Endothelial cell of umbilical vein (primary cell): Measurements from ENCODE around the gene SOX21. TPM values are rescaled to one million over a fixed set of nuclear protein-coding genes. Genes with fewer than 3 reads are reported as not detected.

ENCODE experiments used
- BruUV-seq: library from RNA; stranded (reverse); fragments of 400-500 nt; replicated peaks from 2 replicates; lab custom pipeline; 2021; lab: Mats Ljungman, UMichigan
- CTCF ChIA-PET: fragments of 300-600, 350-600 bp; sonication (Branson Sonifier 250); formaldehyde crosslinking; loops from one replicate; lab custom pipeline; 2021; ENCODE audit warnings: antibody characterized with exemption, inconsistent platforms; lab: Charles Lee
- POLR2A ChIA-PET: fragments of 300-600, 350-600 bp; sonication (Branson Sonifier 250); formaldehyde crosslinking; loops from one replicate; lab custom pipeline; 2021; ENCODE audit warnings: antibody characterized with exemption, inconsistent platforms; lab: Charles Lee
- DNase-seq: peaks from one replicate; pipeline ENCODE4 v3.0.0-alpha.2; 2011; ENCODE audit warnings: low read depth, low spot score
- FAIRE-seq: peaks from 2 replicates; lab custom pipeline; 2011; peaks lifted over from hg19 to GRCh38; lab: Jason Lieb, UNC
- H2AFZ ChIP-seq: 2 replicates; pipeline ENCODE4 v1.6.0; 2012; ENCODE audit warnings: low read depth, low read length, control low read depth, inconsistent platforms
- H3K27ac ChIP-seq: 2 replicates; pipeline ENCODE4 v1.5.1; 2011; ENCODE audit warnings: low read depth, mild to moderate bottlenecking, control low read depth, low read length, moderate library complexity; ENCODE audit not compliant: insufficient read depth
- H3K27me3 ChIP-seq, 2 experiments: 2 replicates each; pipeline versions ENCODE4 v1.6.0 to v1.6.1; 2011; ENCODE audit warnings: low read length in 2 of 2, mixed read lengths in 1 of 2; ENCODE audit not compliant: control insufficient read depth in 2 of 2, insufficient read depth in 2 of 2
- H3K36me3 ChIP-seq, 2 experiments: 2 replicates in 1 of 2; 3 replicates in 1 of 2; pipeline ENCODE4 v1.5.1; 2011; ENCODE audit warnings: low read length in 2 of 2, mild to moderate bottlenecking in 1 of 2, moderate library complexity in 1 of 2; ENCODE audit not compliant: control insufficient read depth in 2 of 2, insufficient read depth in 2 of 2; ENCODE audit errors: extremely low read depth in 1 of 2
- H3K4me1 ChIP-seq: 3 replicates; pipeline ENCODE4 v1.5.1; 2011; ENCODE audit warnings: mild to moderate bottlenecking, low read length; ENCODE audit not compliant: control insufficient read depth, insufficient read depth; ENCODE audit errors: extremely low read depth
- H3K4me2 ChIP-seq: 2 replicates; pipeline ENCODE4 v1.6.1; 2011; ENCODE audit warnings: low read length, control low read depth, mixed read lengths; ENCODE audit not compliant: insufficient read depth
- H3K4me3 ChIP-seq, 3 experiments: fragments of 200-600 bp in 1 of 3; sonication (generic), shearing (Covaris generic) in 1 of 3; replicated peaks in 1 of 3; 2 replicates each; pipeline ENCODE4 v1.5.1; 2011 to 2016; ENCODE audit warnings: control low read depth in 3 of 3, low read length in 3 of 3, mild to moderate bottlenecking in 2 of 3, inconsistent platforms in 1 of 3, low read depth in 1 of 3, moderate library complexity in 1 of 3; ENCODE audit not compliant: insufficient read depth in 1 of 3
- H3K79me2 ChIP-seq: 2 replicates; pipeline ENCODE4 v1.6.0; 2012; ENCODE audit warnings: low read length, inconsistent platforms; ENCODE audit not compliant: control insufficient read depth, insufficient read depth
- H3K9ac ChIP-seq: replicated peaks from 2 replicates; pipeline ENCODE3; 2011; ENCODE audit warnings: low read length, control low read depth; ENCODE audit not compliant: insufficient read depth; ENCODE audit errors: extremely low read depth
- H3K9me1 ChIP-seq: replicated peaks from 3 replicates; pipeline ENCODE4 v1.6.0; 2011; ENCODE audit warnings: mild to moderate bottlenecking, low read length; ENCODE audit not compliant: control insufficient read depth, insufficient read depth; ENCODE audit errors: extremely low read depth
- H3K9me3 ChIP-seq: replicated peaks from 2 replicates; pipeline ENCODE4 v1.5.1; 2012; ENCODE audit warnings: low read length, inconsistent platforms; ENCODE audit not compliant: control insufficient read depth, insufficient read depth
- H4K20me1 ChIP-seq: replicated peaks from 2 replicates; pipeline ENCODE3; 2011; ENCODE audit warnings: mild to moderate bottlenecking, low read length; ENCODE audit not compliant: control insufficient read depth, insufficient read depth; ENCODE audit errors: extremely low read depth
- EZH2 ChIP-seq: IDR thresholded peaks from 2 replicates; pipeline ENCODE4 v1.6.1; 2012; ENCODE audit warnings: borderline replicate concordance, low read depth, mild to moderate bottlenecking, moderate library complexity, low read length, inconsistent platforms; ENCODE audit not compliant: severe bottlenecking
- FOS ChIP-seq: IDR thresholded peaks from 2 replicates; pipeline ENCODE4 v1.6.1; 2011; ENCODE audit warnings: mild to moderate bottlenecking, low read length, moderate library complexity, borderline replicate concordance; ENCODE audit not compliant: insufficient read depth
- GATA2 ChIP-seq: IDR thresholded peaks from 2 replicates; pipeline ENCODE4 v1.7.0; 2011; ENCODE audit warnings: low read depth, mild to moderate bottlenecking, moderate library complexity, mixed read lengths, low read length; ENCODE audit not compliant: insufficient read length, insufficient read depth
- JUN ChIP-seq: IDR thresholded peaks from 2 replicates; pipeline ENCODE4 v1.6.1; 2011; ENCODE audit warnings: borderline replicate concordance, low read depth; ENCODE audit not compliant: insufficient read length, insufficient read depth
- MYC ChIP-seq: IDR thresholded peaks from one replicate; pipeline ENCODE4 v1.6.1; 2011; ENCODE audit warnings: mild to moderate bottlenecking, low read depth, low read length
- POLR2A ChIP-seq: IDR thresholded peaks from 2 replicates; pipeline ENCODE4 v1.6.1; 2012; ENCODE audit warnings: low read depth, mild to moderate bottlenecking, control low read depth, low read length
- POLR2AphosphoS5 ChIP-seq: IDR thresholded peaks from 2 replicates; pipeline ENCODE4 v1.6.1; 2012; ENCODE audit warnings: low read depth, mild to moderate bottlenecking, control low read depth, low read length, moderate library complexity; ENCODE audit not compliant: insufficient read depth
- dilution Hi-C: fragments of 300-500 bp; cut with MboI; formaldehyde crosslinking; loops from one replicate; pipeline ENCODE4 v1.15.0; 2019; ENCODE audit warnings: low sequenced_read_pairs; ENCODE audit not compliant: extremely low pct_ligation_motif_present
- intact Hi-C: fragments of 100-400 bp; cut with micrococcal nuclease; formaldehyde crosslinking; loops from one replicate; pipeline ENCODE4 v1.10.0; 2022
- polyA plus RNA-seq, 4 experiments: library from polyadenylated mRNA; depleted of rRNA in 3 of 4; stranded (reverse) in 3 of 4; unstranded in 1 of 4; fragments of >200 nt; gene quantifications; 2 replicates each; pipeline versions ENCODE4 v1.2.1 to v1.2.3, GENCODE V29; 2011 to 2012; ENCODE audit warnings: missing spikeins in 1 of 4
- total RNA-seq: library from RNA; stranded (reverse); gene quantifications from 2 replicates; pipeline ENCODE4 v1.2.3, GENCODE V29; 2021
- TF ChIP-seq, protein P1 (sequence below), 2 donors: IDR thresholded peaks; 1 replicate in 1 of 2; 2 replicates in 1 of 2; pipeline ENCODE4 v1.5.1; 2011; ENCODE audit warnings: low read length in 2 of 2, mild to moderate bottlenecking in 2 of 2, moderate library complexity in 2 of 2, control low read depth in 1 of 2, inconsistent platforms in 1 of 2, low read depth in 1 of 2; ENCODE audit not compliant: insufficient read depth in 1 of 2; ENCODE audit errors: extremely low read depth in 1 of 2
- TF ChIP-seq, protein P2 (sequence below): IDR thresholded peaks from 2 replicates; pipeline ENCODE4 v1.6.1; 2011; ENCODE audit not compliant: insufficient read depth, insufficient read length

The SOX21 gene
- total and polyA plus RNA-seq, 2 donors (not counting 3 experiments of a cell fraction or from before 2014, with no cell fraction given) = not detected

DNA sequence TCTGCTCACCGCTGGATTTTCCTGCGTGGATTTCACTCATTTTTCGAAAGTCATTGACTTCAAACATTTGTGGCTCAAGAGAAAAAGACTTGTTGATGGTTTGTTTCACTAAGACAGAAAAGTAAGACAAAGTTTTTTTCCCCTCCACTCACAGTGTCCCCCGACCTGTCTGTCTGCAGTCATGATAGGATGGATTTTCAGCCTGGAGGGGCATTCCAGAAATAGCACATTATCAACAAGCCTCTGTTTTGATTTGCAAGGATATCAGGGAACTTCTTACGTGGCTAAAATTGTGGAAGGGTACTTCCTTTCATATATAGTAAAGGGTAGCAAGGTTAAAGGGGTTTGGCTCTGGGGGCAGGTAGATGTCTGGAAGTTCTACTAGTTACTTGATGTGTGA is 11.8 kb downstream of the SOX21 start:
- H3K9me1 ChIP-seq = no peaks in the 10 kb centered on the region
- peaks cover 69 to 88% of the 10 kb centered on the region in 2 experiments for H3K27me3 ChIP-seq
- H4K20me1 ChIP-seq = no peaks in the 10 kb centered on the region
- intact Hi-C loops = no loop called here
- no peak overlapping the region for H3K4me3 ChIP-seq
- DNase-seq (no peak), FAIRE-seq (no peak)
- dilution Hi-C loops = no loop called here
- H3K9ac ChIP-seq = no peak overlapping the region
- H3K4me2 ChIP-seq = no peak overlapping the region
- H3K36me3 ChIP-seq = no peaks in the 10 kb centered on the region
- H2AFZ ChIP-seq = no peak overlapping the region
- CTCF ChIA-PET = no interaction called here
- TF ChIP-seq, protein P1, sequence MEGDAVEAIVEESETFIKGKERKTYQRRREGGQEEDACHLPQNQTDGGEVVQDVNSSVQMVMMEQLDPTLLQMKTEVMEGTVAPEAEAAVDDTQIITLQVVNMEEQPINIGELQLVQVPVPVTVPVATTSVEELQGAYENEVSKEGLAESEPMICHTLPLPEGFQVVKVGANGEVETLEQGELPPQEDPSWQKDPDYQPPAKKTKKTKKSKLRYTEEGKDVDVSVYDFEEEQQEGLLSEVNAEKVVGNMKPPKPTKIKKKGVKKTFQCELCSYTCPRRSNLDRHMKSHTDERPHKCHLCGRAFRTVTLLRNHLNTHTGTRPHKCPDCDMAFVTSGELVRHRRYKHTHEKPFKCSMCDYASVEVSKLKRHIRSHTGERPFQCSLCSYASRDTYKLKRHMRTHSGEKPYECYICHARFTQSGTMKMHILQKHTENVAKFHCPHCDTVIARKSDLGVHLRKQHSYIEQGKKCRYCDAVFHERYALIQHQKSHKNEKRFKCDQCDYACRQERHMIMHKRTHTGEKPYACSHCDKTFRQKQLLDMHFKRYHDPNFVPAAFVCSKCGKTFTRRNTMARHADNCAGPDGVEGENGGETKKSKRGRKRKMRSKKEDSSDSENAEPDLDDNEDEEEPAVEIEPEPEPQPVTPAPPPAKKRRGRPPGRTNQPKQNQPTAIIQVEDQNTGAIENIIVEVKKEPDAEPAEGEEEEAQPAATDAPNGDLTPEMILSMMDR (IDR thresholded peaks at IDR 0.05; ENCODE audit: extremely low read depth in 1 of 2, insufficient read depth in 1 of 2, low read depth in 1 of 2, low read length in 2 of 2) = no peak
- TF ChIP-seq POLR2A = no peak
- no peaks in the 10 kb centered on the region for H3K79me2 ChIP-seq
- H3K9me3 ChIP-seq = no peaks in the 10 kb centered on the region
- no peak overlapping the region for H3K27ac ChIP-seq
- BruUV-seq = no TSS peak
- no peaks in the 10 kb centered on the region for H3K4me1 ChIP-seq
- POLR2A ChIA-PET = no interaction called here

GRCh38 chr13:94700051-94700535 is 12.3 kb downstream of the SOX21 start:
- Histone ChIP-seq H3K4me1 (no peaks in the 10 kb centered on the region), H3K9ac (no peak overlapping the region), H3K4me2 (no peak overlapping the region), H3K9me1 (no peaks in the 10 kb centered on the region), H3K9me3 (no peaks in the 10 kb centered on the region), H3K27ac (no peak overlapping the region), H4K20me1 (no peaks in the 10 kb centered on the region), H3K4me3 (no peak overlapping the region), H3K79me2 (no peaks in the 10 kb centered on the region), H3K36me3 (no peaks in the 10 kb centered on the region), H2AFZ (no peak overlapping the region), H3K27me3 (peaks cover 65 to 84% of the 10 kb centered on the region in 2 experiments)
- DNase-seq (no peak), FAIRE-seq (no peak)
- CTCF ChIA-PET = no interaction called here
- TF ChIP-seq POLR2A (no peak), FOS (no peak), JUN (no peak), POLR2AphosphoS5 (no peak), EZH2 (no peak), MYC (no peak), GATA2 (no peak)
- TF ChIP-seq, protein P1 (IDR thresholded peaks at IDR 0.05; ENCODE audit: extremely low read depth in 1 of 2, insufficient read depth in 1 of 2, low read depth in 1 of 2, low read length in 2 of 2) = no peak
- TF ChIP-seq, protein P2, sequence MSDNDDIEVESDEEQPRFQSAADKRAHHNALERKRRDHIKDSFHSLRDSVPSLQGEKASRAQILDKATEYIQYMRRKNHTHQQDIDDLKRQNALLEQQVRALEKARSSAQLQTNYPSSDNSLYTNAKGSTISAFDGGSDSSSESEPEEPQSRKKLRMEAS = no peak
- intact Hi-C loops = no loop called here
- POLR2A ChIA-PET = no interaction called here
- dilution Hi-C loops = no loop called here
- no TSS peak for BruUV-seq
